SK-N-MC (cell line): Measurements from ENCODE around the gene USP44.

ENCODE experiments used
- DNase-seq: peaks from one replicate; pipeline ENCODE4 v3.0.0-alpha.2; 2011; ENCODE audit warnings: low read depth, low spot score
- H3K27ac ChIP-seq: fragments of 200-600 bp; sonication (generic); 2 replicates; pipeline ENCODE4 v1.5.1; 2016; ENCODE audit warnings: mixed run types
- H3K36me3 ChIP-seq: fragments of 200-600 bp; sonication (generic); 2 replicates; pipeline ENCODE4 v1.6.1; 2017; ENCODE audit warnings: antibody characterized with exemption, low read length, mixed read lengths; ENCODE audit not compliant: insufficient read depth
- H3K4me3 ChIP-seq: fragments of 200-600 bp; sonication (generic); 2 replicates; pipeline ENCODE4 v1.5.1; 2016
- H3K9ac ChIP-seq: fragments of 200-600 bp; sonication (generic); 2 replicates; pipeline ENCODE4 v1.8.0; 2017; ENCODE audit warnings: mixed run types, mixed read lengths; ENCODE audit not compliant: insufficient read length
- H3K9me3 ChIP-seq: fragments of 200-600 bp; sonication (generic); 2 replicates; pipeline ENCODE4 v1.6.1; 2017; ENCODE audit warnings: low read depth, mild to moderate bottlenecking, antibody characterized with exemption, low read length, moderate library complexity, mixed read lengths
- EZH2 ChIP-seq: fragments of 200-600 bp; sonication (generic); IDR thresholded peaks from one replicate; pipeline ENCODE4 v1.6.1; 2017; ENCODE audit warnings: antibody characterized with exemption
- FOXP2 ChIP-seq: optimal IDR thresholded peaks from 2 replicates; pipeline ENCODE3; 2011; ENCODE audit warnings: mild to moderate bottlenecking, moderate library complexity; ENCODE audit not compliant: insufficient read depth; ENCODE audit errors: extremely low read length, control extremely low read depth
- POLR2AphosphoS5 ChIP-seq: IDR thresholded peaks from 2 replicates; pipeline ENCODE4 v1.6.1; 2012; ENCODE audit warnings: mild to moderate bottlenecking, low read depth, low read length, borderline replicate concordance

Gene USP44

GRCh38 chr12:95551305-95551704 is at the start of gene USP44:
USP44 (minus strand) TSS chr12:95551476; CDS start chr12:95534256, 17,220 bp downstream.
- H3K9me3 ChIP-seq: peaks cover 5% of the 10 kb centered on the region; the same call in 1 of the 2 replicates
- DNase-seq: no peak
- no peak within 1 kb of the TSS for H3K4me3 ChIP-seq
- no peak within 1 kb of the TSS for H3K27ac ChIP-seq
- TF ChIP-seq EZH2: no peak
- TF ChIP-seq FOXP2: no peak
- no peak for TF ChIP-seq POLR2AphosphoS5
- no peaks in the 10 kb centered on the region for H3K36me3 ChIP-seq
- H3K9ac ChIP-seq: no peak within 1 kb of the TSS

GRCh38 chr12:95600567-95600966 is 49.3 kb upstream of the USP44 start:
- Histone ChIP-seq H3K9me3 (no peaks in the 10 kb centered on the region), H3K4me3 (no peak overlapping the region), H3K27ac (no peak overlapping the region), H3K9ac (no peak overlapping the region), H3K36me3 (no peaks in the 10 kb centered on the region)
- no peak for DNase-seq
- TF ChIP-seq EZH2 (no peak), POLR2AphosphoS5 (no peak), FOXP2 (no peak)

- no peak overlapping the region for H3K9ac ChIP-seq
- H3K9me3 ChIP-seq: no peaks in the 10 kb centered on the region
- no peak for DNase-seq
- TF ChIP-seq POLR2AphosphoS5 (no peak), EZH2 (no peak), FOXP2 (no peak)
- H3K36me3 ChIP-seq: no peaks in the 10 kb centered on the region
- no peak overlapping the region for H3K4me3 ChIP-seq
- no peak overlapping the region for H3K27ac ChIP-seq
These were observed 48.6 kb upstream of the USP44 start for GRCh38 chr12:95599880-95600279.

- no peaks in the 10 kb centered on the region for H3K36me3 ChIP-seq
- no peaks in the 10 kb centered on the region for H3K9me3 ChIP-seq
- TF ChIP-seq EZH2: no peak
- TF ChIP-seq FOXP2: no peak
- TF ChIP-seq POLR2AphosphoS5: no peak
- no peak overlapping the region for H3K27ac ChIP-seq
- no peak overlapping the region for H3K4me3 ChIP-seq
- no peak overlapping the region for H3K9ac ChIP-seq
- no peak for DNase-seq
These were observed 42.9 kb upstream of the USP44 start for GRCh38 chr12:95594136-95594535.

- H3K36me3 ChIP-seq: no peaks in the 10 kb centered on the region
- TF ChIP-seq POLR2AphosphoS5 (no peak), EZH2 (no peak), FOXP2 (no peak)
- DNase-seq: no peak
- H3K27ac ChIP-seq: no peak overlapping the region
- H3K4me3 ChIP-seq: no peak overlapping the region
- no peak overlapping the region for H3K9ac ChIP-seq
- H3K9me3 ChIP-seq: no peaks in the 10 kb centered on the region
These were observed 42.1 kb upstream of the USP44 start for GRCh38 chr12:95593266-95593871.

- no peak for DNase-seq
- Histone ChIP-seq H3K9ac (no peak overlapping the region), H3K27ac (no peak overlapping the region), H3K9me3 (no peaks in the 10 kb centered on the region), H3K36me3 (no peaks in the 10 kb centered on the region), H3K4me3 (no peak overlapping the region)
- TF ChIP-seq EZH2: no peak
- no peak for TF ChIP-seq POLR2AphosphoS5
- TF ChIP-seq FOXP2: no peak
These were observed 40.5 kb upstream of the USP44 start for GRCh38 chr12:95591731-95592130.

- Histone ChIP-seq H3K36me3 (no peaks in the 10 kb centered on the region), H3K4me3 (no peak overlapping the region), H3K9ac (no peak overlapping the region), H3K9me3 (no peaks in the 10 kb centered on the region), H3K27ac (no peak overlapping the region)
- no peak for DNase-seq
- no peak for TF ChIP-seq EZH2
These were observed 39.5 kb upstream of the USP44 start for GRCh38 chr12:95590775-95591174.

- no peak overlapping the region for H3K27ac ChIP-seq
- no peak overlapping the region for H3K4me3 ChIP-seq
- no peak for TF ChIP-seq POLR2AphosphoS5
- TF ChIP-seq EZH2: no peak
- TF ChIP-seq FOXP2: no peak
- no peaks in the 10 kb centered on the region for H3K9me3 ChIP-seq
- H3K36me3 ChIP-seq: no peaks in the 10 kb centered on the region
- no peak for DNase-seq
- no peak overlapping the region for H3K9ac ChIP-seq
These were observed 32.7 kb upstream of the USP44 start for GRCh38 chr12:95583933-95584332.
